HG03097 (cell line): ENCODE data around the gene CHD2.
A peak's percentile ranks its signal among the peaks of the same experiment; 100 is the strongest.

Experiments
- ATAC-seq: cut with Tn5 transposase; IDR thresholded peaks from one replicate; pipeline ENCODE4 v1.9.1; 2021; ENCODE audit not compliant: unreplicated experiment, low FRiP score

The CHD2 gene

DNA sequence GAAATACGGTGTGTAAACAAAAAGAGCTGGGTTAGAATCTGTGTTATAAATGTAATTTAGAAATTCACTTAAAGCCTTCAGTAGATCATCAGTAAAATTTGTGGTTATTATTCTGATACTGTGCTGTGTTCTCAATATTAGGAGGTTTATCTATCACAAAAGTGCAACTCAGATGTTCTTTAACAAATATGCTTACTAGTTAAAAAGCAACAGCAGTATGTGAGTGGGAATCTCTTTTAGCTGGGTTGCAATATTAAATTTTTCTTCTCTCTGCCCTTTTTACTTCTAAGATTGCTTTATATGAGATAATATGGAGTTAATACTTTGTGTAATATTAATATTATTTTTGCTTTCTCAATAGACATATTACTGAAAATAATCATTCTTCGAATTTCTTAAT is 53.4 kb downstream of the CHD2 start:
- no peak for ATAC-seq

DNA sequence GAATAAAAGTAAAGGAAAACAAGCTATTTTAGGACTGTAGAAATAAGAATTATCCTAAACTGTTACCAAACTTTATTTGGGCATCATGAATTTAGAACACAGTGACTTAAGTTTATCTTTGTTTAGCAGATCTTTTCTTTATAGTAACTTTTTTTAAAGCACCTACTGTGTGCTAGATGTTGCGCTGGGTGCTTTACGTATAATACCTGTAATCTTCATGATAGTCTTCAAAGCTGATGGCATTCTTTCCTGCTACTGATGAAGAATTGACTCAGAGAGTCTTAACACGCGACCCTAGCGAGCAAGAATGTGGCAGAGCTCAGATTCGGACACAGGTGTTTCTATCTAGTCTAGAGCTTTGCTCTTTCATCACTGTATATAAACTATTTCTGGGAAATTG is 53.9 kb downstream of the CHD2 start:
- no peak for ATAC-seq

DNA sequence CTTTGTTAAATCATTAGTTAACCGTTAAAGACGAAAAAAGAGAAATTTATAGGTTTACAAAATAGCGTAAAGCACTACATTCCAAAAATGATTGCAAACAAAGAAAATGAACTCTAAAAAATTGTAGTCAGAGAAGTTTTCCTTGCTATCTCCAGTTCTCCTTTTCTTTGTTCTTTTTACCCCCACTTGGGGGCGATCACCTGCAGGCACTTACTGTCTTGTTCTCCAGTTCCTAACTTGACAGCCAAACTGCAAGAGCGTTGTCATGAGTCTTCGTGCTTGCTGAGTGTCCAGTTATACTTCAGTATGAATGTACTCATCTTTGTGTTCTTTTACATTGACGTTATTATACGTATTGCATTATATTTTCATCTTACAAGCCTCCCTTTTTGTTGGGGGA is 54.5 kb downstream of the CHD2 start:
- ATAC-seq: no peak

DNA sequence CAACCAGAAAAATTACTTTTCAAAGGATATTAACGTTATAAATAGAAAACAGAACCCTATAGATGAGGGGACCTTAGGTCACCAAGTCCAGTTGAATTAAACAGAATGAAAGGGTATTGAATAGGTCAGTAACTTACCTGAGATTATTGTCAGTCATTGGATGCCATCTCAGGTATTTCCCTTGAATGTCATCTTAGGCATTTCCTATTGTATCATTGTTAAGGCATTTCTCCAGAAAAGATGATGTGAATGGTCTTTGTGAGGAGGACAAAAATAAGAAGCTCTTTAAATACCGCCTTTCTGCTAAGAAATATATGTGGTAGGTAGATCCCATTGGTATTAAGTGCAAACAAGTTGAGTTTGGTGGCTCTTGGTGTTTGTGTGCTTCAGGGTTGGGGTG is 55.6 kb downstream of the CHD2 start:
- ATAC-seq: no peak

DNA sequence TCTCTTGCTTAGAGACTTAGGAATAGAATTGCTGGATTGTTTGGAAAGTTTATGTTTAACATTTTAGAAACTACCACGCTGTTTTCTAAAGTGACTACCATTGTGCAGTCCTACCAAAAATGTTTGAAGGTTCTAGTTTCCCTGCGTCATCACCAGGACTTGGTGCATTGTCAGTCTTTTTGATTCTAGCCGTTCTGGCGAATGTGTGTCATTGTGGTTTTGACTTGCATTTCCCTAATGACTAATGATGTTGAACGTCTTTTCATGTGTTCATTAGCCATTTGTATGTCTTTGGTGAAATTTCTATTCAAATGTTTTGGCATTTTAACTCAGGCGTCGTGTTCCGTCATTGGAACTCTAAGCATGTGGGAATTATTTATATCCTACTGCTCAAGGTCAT is 58.0 kb downstream of the CHD2 start:
- no peak for ATAC-seq

DNA sequence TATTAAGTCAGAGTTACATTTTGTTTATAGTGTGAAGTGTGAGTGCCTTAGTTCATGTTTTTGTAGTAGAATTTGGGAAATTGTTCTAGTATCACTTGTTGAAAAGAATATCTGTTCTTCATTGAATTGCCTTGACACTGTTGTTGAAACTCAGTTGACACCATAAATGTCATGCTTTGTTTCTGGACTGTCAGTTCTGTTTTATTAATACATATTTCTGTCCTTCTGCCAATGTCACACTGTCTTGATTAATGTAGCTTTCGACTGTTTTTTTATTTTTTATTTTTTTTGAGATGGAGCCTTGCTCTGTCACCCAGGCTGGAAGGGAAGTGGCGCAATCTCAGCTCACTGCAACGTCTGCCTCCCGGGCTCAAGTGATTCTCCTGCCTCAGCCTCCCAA is 59.1 kb downstream of the CHD2 start:
- ATAC-seq: no peak

DNA sequence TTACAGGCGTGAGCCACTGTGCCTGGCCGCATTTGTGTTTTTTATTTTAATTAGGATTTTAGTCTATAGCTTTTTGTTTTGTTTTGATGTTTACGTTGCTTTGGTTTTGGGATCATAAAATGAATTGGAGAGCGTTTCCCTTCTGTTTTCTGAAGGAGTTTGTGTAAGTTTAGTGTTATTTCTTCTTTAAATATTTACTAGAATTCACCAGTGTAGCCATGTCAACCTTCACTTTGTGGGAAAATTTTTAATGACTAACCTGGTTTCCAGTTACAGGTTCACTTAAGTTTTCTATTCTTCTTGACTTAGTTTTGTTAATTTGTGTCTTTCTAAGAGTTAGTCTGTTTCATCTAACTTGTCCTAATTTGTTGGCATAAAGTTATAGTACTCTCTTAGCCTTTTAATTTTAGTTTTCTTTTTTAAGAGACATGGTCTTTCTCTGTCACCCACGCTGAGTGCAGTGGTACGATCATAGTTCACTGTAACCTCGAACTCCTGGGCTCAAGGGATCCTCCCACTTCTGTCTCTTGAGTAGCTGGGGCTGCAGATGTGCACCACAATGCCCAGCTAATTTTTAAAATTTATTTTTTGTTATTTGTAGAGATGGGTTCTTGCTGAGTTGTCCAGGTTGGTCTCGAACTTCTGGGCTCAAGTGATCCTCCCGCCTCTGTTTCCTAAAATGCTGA is 61.0 kb downstream of the CHD2 start:
- no peak for ATAC-seq

DNA sequence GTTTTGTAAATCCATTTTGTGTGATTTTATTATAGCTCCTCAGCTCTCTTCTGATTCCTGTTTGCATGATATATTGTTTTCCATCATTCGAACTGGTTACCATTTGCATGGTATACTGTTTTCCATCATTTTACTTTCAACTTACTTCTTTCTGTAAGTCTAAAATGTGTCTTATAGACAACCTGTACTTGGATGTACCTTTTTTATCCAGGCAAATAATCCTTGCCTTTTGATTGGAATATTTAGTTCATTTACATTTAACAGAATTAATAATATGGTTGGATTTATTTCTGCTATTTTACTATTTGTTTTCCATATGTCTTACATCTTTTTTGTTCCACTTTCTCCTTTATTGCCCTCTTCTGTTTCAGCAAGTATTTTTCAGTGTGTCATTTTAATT is 62.8 kb downstream of the CHD2 start:
- ATAC-seq: no peak

DNA sequence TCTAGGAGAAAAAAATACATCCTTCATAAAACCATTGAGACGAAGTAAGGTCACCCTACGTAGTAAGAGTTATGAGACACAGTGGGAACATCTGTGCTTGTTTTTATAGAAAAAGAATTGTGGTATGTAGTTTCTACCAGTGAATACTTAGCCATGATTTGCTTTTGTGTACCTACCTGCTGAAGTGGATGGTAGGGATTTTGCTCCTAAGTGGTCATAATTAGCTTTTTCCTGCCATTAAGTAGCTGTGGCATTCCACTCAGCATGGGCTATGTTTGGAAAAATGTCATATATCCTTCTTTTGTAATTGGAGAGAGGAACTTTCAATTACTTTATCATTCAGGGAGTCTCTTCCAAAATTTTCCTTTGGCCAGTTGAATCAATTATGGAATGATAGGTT is 63.7 kb downstream of the CHD2 start:
- no peak for ATAC-seq

DNA sequence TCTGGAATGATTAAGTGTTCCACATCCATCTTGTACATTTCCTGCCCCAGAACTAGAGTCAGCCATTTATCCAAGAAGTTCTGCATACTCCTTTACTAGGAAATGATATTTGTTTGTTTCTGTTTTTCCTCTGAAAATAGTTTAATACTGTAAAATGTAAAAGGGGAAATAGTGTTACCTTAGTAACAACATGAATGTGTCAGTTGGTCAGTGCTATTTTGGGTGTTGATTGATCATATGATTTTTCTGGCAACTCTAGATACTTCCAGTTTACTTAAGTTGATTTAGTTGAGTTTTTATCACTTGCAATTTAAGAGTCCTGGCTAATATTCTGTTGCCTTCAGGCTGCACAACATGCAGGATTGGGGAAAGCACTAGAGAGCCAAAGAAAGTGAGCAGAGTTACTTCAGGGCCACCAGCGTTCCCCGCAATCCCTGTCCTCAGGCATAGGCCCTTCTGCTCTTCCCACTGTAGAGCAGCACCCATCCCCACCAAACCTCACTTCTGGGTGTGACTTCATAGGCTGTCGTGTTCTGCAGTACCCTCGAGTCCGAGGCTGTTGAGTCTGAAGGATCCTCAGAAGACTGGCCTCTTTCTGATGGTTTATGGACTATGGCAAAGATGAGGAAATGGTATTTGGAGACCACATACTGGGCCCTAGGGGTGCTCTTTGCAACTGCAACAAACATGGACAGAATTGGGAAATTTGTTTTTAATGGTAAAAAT is 69.0 kb downstream of the CHD2 start:
- no peak for ATAC-seq

DNA sequence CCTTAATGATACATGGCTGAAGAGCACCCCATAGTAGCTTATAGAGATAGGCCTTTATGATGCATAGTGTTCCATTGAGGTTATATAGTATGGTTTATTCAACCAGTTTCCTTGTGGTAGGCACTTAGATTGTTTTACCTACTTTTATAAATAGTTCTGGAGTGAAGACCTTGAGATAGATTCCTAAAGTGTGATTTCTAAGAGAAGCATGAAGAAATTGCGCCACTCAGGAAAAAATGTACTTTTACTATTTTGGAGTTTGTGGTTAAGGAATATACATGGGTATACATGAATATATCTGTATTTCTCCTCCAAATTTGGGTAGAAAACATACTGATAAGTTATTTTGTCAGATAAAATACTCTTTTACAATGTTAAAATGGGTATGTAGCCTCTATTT is 70.5 kb downstream of the CHD2 start:
- no peak for ATAC-seq

DNA sequence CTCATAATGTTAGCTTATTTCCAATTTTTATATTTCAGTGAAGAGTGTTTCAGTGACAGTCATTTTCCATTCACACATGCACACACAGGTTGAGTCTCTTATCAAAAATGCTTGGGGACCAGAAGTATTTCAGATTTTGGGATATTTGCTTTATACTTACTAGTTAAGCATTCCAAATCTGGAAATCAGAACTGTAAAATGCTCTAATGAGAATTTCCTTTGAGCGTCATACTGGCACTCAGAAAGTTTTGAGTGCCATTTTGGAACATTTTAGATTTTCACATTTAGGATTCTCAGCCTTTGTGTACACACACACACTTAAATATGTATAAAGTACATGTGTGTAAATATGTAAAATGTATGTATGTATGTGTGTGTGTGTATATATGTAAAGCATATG is 71.0 kb downstream of the CHD2 start:
- no peak for ATAC-seq

DNA sequence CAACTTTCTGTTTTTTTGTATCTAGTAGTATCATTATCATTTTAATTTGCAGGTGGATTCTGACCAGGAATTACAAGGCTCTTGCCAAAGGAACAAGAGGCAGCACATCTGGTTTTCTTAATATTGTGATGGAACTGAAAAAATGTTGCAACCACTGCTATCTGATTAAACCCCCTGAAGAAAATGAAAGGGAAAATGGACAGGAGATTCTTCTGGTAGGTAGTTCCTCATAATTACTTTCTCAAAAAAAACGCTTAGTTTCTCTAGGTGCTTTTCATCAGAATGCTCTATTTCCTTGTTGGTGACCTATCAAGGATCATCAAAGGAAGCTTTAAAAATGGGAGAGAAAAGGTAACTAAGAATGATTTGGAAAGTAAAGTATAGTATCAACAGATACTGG is 71.6 kb downstream of the CHD2 start:
- no peak for ATAC-seq

DNA sequence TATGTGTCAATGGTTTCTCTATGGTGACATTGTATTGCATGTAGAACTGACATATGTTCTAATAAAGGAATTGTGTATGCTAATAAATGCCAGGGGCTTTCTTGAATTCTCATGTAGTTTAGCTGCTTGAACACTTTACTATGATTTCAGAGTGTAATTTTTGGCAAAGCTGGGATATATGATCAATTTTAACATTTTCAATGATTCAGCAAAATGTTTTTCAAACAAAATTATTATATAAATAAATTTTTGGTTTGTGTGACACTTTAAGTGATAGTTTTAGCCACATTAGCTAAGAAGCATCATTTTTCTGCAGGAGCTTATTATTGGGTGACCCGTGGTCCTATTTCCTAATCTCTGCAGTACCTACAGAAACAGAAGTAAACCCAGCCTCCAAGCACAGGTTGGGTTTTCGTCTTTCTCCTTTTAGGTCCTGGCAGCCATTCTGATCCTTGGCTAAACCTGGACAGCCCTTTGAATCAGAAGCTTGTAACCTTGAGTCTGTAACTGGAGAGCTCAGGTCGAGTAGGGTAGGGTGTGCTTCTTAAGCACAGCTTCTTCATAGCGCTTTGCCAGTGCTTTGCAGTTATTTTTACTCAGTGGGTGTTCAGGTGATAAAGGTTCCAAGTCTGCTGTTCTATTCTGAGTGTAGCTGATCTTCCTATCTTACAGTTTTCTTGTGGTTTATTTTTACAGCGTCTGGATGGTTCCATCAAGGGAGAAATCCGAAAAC is 74.2 kb downstream of the CHD2 start:
- ATAC-seq: no peak

DNA sequence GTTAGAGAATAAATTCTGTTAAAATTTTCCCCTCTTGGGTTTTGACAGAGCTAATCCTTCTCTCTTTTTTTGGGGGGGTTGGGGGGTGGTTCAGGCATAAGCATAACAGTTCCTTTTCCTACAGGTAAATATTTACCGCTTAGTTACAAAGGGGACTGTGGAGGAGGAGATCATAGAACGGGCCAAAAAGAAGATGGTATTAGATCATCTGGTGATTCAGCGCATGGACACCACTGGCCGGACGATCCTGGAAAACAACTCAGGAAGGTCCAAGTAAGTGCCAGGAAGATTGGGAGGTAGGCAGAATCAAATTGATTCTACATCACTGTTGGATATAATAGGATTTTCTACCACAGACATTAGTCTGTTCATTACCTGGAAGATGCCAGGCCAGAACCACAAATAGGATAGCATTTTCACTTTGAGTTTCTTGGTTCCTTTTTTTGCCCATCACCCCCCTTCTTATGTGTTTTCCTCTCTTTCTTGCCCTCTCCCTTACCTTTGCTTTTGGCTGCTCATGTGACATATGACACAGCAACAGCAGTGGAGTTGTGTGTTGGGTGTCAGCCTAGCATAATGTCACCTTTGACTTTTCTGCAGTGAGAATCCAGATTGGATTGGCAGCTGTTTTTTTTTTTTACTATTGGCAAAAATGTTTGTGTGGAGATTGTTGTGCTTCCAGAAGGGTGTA is 79.0 kb downstream of the CHD2 start:
- ATAC-seq: no peak

DNA sequence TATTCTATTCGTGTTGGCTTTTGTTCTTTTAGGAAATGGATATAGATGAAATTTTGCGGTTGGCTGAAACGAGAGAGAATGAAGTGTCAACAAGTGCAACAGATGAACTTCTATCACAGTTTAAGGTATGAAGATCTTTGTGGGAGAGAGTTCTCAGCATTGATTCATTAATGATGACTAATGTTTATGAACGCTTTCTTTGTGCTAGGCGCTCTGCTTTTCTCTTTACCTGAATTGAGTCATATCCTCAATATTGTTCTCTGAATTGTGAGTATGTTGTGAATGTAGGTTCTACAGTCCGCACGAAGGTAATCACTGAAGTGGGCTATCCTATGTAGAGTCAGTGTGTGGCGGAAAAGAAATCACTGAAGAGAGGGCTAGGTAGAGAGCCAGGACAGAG is 81.2 kb downstream of the CHD2 start:
- ATAC-seq: no peak

DNA sequence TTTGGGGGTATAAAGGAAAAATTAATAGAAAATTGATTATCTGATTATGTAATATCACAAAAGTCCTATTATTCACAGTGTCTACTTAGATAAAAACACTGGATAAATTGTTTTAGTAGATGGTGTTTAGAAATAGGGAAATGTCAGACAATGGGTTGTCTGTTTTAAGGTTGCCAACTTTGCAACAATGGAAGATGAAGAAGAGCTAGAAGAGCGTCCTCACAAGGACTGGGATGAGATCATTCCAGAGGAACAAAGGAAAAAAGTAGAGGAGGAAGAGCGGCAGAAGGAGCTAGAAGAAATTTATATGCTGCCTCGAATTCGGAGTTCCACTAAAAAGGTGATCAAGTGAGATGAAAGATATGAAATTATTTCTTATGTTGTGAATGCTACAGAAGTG is 84.0 kb downstream of the CHD2 start:
- ATAC-seq: no peak

DNA sequence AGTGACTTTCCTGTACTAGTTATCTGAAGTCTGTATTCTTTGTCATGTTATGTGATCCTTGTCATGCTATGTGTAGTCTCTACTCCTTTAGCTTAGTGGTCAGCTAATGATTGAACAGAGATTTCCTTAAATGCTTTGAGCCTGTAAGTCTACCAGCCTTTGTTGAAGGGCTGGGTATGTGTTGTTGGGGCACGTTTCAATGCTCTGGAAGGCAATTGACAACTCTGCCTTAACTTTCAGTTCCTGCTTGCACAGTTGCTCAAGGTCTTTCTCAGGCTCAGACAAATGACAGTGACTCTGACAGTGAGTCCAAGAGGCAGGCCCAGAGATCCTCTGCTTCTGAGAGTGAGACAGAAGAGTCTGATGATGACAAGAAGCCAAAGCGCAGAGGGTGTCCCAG is 89.3 kb downstream of the CHD2 start:
- ATAC-seq: peak; percentile 83

DNA sequence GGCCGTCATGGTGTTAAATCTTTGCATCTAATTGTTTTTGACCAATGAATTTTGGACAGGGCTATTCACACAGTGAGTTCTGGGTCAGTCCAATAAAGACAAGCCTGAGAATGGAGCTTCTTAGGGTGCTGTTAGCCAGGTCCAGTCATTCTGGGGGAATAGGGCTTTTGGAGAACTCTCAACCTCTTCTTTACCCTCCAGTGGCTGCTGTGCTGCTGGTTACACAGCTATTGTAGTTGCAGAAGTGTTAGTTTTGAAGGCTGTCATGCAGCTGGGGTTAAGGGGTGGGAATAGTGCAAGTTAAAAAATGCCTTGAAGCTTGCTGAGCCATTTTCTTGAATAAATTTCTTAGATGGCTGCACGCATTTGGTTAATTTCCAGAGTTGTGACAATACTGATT is 89.9 kb downstream of the CHD2 start:
- no peak for ATAC-seq

DNA sequence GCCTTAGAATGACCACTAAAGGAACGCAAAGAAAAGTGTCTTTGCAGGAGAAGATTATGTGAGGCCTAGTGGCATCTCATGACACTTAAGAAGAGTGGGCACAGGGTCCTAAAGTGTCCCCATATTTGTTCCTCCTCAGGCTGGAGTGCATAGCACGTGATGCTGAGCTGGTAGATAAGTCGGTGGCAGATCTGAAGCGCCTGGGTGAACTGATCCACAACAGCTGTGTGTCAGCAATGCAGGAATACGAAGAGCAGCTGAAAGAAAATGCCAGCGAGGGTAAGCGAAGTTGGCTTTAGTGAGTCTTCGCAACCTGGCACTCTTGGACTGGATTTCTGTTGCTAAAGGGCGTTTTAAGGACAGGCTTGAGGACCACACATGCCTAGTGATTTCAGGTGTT is 92.6 kb downstream of the CHD2 start:
- no peak for ATAC-seq

DNA sequence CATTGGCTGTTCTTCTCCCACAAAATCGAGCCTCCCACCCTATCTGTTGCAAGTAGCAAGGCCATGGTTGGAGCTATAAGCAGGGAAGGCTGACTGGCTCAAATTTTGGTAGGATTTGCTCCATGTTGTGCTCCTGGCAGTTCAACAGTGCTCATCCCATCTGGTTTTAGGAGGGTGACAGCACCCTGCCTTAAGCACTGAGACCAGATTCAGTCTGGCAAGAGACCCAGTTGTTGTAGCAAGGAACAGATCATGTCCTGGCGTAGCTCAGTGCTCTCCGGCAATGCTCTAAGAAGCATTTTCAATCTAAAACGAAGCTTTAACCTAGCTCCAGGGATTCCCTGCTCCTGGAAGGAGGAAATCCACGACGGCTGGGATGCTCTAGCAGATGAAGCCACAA is 97.7 kb downstream of the CHD2 start:
- no peak for ATAC-seq
